Rectal smooth muscle tissue (tissue), 1 donor: Measurements from ENCODE around the gene NCBP1.
"Not testable (repeated sequence)": the region's sequence is repeated elsewhere in the genome, so short reads cannot be mapped to it uniquely, and the experiment has no call there.

ENCODE experiments used
- H3K27ac ChIP-seq: one replicate; pipeline ENCODE4 v1.7.0; 2013; ENCODE audit warnings: low read depth, low read length, inconsistent platforms
- H3K27me3 ChIP-seq: one replicate; pipeline ENCODE4 v1.7.0; 2013; ENCODE audit warnings: low read length; ENCODE audit not compliant: control insufficient read depth, insufficient read depth
- H3K36me3 ChIP-seq: one replicate; pipeline ENCODE4 v1.7.0; 2013; ENCODE audit warnings: low read length; ENCODE audit not compliant: control insufficient read depth, insufficient read depth
- H3K4me1 ChIP-seq: one replicate; pipeline ENCODE4 v1.7.0; 2013; ENCODE audit warnings: low read length; ENCODE audit not compliant: control insufficient read depth, insufficient read depth
- H3K4me3 ChIP-seq: one replicate; pipeline ENCODE4 v1.7.0; 2013; ENCODE audit warnings: low read length
- H3K9ac ChIP-seq: one replicate; pipeline ENCODE4 v1.7.0; 2013; ENCODE audit warnings: low read length

The NCBP1 gene

GRCh38 chr9:97601228-97601898 is 32.3 kb upstream of the NCBP1 start:
- H3K27me3 ChIP-seq = no peaks in the 10 kb centered on the region
- no peak overlapping the region for H3K27ac ChIP-seq
- peaks cover 35% of the 10 kb centered on the region for H3K36me3 ChIP-seq
- H3K9ac ChIP-seq = no peak overlapping the region
- H3K4me3 ChIP-seq = no peak overlapping the region
- H3K4me1 ChIP-seq = peaks cover 8% of the 10 kb centered on the region

- H3K36me3 ChIP-seq = peaks cover 35% of the 10 kb centered on the region
- no peak overlapping the region for H3K27ac ChIP-seq
Measured at GRCh38 chr9:97602430-97602829, 31.2 kb upstream of the NCBP1 start.

GRCh38 chr9:97604901-97605645 is 28.5 kb upstream of the NCBP1 start:
- no peak overlapping the region for H3K4me3 ChIP-seq
- H3K27me3 ChIP-seq = no peaks in the 10 kb centered on the region
- H3K4me1 ChIP-seq = no peaks in the 10 kb centered on the region
- no peak overlapping the region for H3K9ac ChIP-seq
- peaks cover 35% of the 10 kb centered on the region for H3K36me3 ChIP-seq
- no peak overlapping the region for H3K27ac ChIP-seq

More at GRCh38 chr9:97602430-97602829, 31.2 kb upstream of the NCBP1 start:
- Histone ChIP-seq H3K4me1 (peaks cover 3% of the 10 kb centered on the region), H3K4me3 (no peak overlapping the region), H3K27me3 (no peaks in the 10 kb centered on the region), H3K9ac (no peak overlapping the region)

- peaks cover 12% of the 10 kb centered on the region for H3K36me3 ChIP-seq
- no peaks in the 10 kb centered on the region for H3K27me3 ChIP-seq
- H3K9ac ChIP-seq = no peak overlapping the region
- no peak overlapping the region for H3K27ac ChIP-seq
- peaks cover 6% of the 10 kb centered on the region for H3K4me1 ChIP-seq
- no peak overlapping the region for H3K4me3 ChIP-seq
Measured at GRCh38 chr9:97615439-97616072, 18.1 kb upstream of the NCBP1 start.

- Histone ChIP-seq H3K27ac (no peak overlapping the region), H3K27me3 (no peaks in the 10 kb centered on the region), H3K4me3 (no peak overlapping the region), H3K4me1 (peaks cover 6% of the 10 kb centered on the region), H3K9ac (no peak overlapping the region), H3K36me3 (peaks cover 8% of the 10 kb centered on the region)
Measured at GRCh38 chr9:97617939-97618416, 15.6 kb upstream of the NCBP1 start.

GRCh38 chr9:97620063-97620462 is 13.6 kb upstream of the NCBP1 start:
- not testable (repeated sequence) for H3K4me3 ChIP-seq, H3K4me1 ChIP-seq, H3K9ac ChIP-seq, H3K36me3 ChIP-seq, H3K27me3 ChIP-seq, H3K27ac ChIP-seq

GRCh38 chr9:97622483-97622882 is 11.1 kb upstream of the NCBP1 start:
- H3K36me3 ChIP-seq = peaks cover 13% of the 10 kb centered on the region
- not testable (repeated sequence) for H3K4me1 ChIP-seq, H3K4me3 ChIP-seq, H3K9ac ChIP-seq, H3K27ac ChIP-seq, H3K27me3 ChIP-seq

- Histone ChIP-seq H3K27ac (no peak overlapping the region), H3K36me3 (peaks cover 8% of the 10 kb centered on the region), H3K4me1 (peaks cover 6% of the 10 kb centered on the region), H3K9ac (no peak overlapping the region), H3K4me3 (no peak overlapping the region), H3K27me3 (no peaks in the 10 kb centered on the region)
Measured at GRCh38 chr9:97623946-97624345, 9.7 kb upstream of the NCBP1 start.

GRCh38 chr9:97625620-97626019 is 8.0 kb upstream of the NCBP1 start:
- Histone ChIP-seq H3K36me3 (peaks cover 8% of the 10 kb centered on the region), H3K27ac (no peak overlapping the region), H3K27me3 (no peaks in the 10 kb centered on the region), H3K4me1 (peaks cover 6% of the 10 kb centered on the region), H3K9ac (no peak overlapping the region), H3K4me3 (no peak overlapping the region)

- Histone ChIP-seq H3K27me3 (no peaks in the 10 kb centered on the region), H3K27ac (no peak overlapping the region), H3K4me1 (peaks cover 12% of the 10 kb centered on the region), H3K9ac (no peak overlapping the region), H3K4me3 (no peak overlapping the region), H3K36me3 (peaks cover 6% of the 10 kb centered on the region)
Measured at GRCh38 chr9:97627624-97628023, 6.0 kb upstream of the NCBP1 start.

GRCh38 chr9:97628668-97629067 is 5.0 kb upstream of the NCBP1 start:
- Histone ChIP-seq H3K9ac (no peak overlapping the region), H3K27me3 (no peaks in the 10 kb centered on the region), H3K27ac (no peak overlapping the region), H3K4me1 (peaks cover 12% of the 10 kb centered on the region), H3K36me3 (peaks cover 6% of the 10 kb centered on the region), H3K4me3 (no peak overlapping the region)

- Histone ChIP-seq H3K27ac (no peak overlapping the region), H3K4me1 (peaks cover 12% of the 10 kb centered on the region), H3K9ac (no peak overlapping the region), H3K4me3 (no peak overlapping the region), H3K36me3 (peaks cover 6% of the 10 kb centered on the region), H3K27me3 (no peaks in the 10 kb centered on the region)
Measured at GRCh38 chr9:97629156-97629555, 4.5 kb upstream of the NCBP1 start.
